Caco-2 (cell line): ENCODE results near the gene ANKS3. TPM values are rescaled to one million over a fixed set of nuclear protein-coding genes. Genes with fewer than 3 reads are reported as not detected.

Experiments
- BruUV-seq: library from RNA; stranded (reverse); fragments of 400-500 nt; replicated peaks from 2 replicates; lab custom pipeline; 2021; lab: Mats Ljungman, UMichigan
- CTCF ChIA-PET: fragments of 300-600 bp; sonication (Branson Sonifier 250); formaldehyde crosslinking; loops from one replicate; lab custom pipeline; 2022; ENCODE audit warnings: antibody characterized with exemption; lab: Charles Lee
- POLR2A ChIA-PET: fragments of 300-600 bp; sonication (Branson Sonifier 250); formaldehyde crosslinking; loops from one replicate; lab custom pipeline; 2022; ENCODE audit warnings: antibody characterized with exemption; lab: Charles Lee
- DNase-seq, 2 experiments: peaks; one replicate each; pipeline versions ENCODE4 v3.0.0 to v3.0.0-alpha.2; 2020 to 2022
- H3K27me3 ChIP-seq: replicated peaks from 2 replicates; pipeline ENCODE4 v1.6.0; 2011; ENCODE audit warnings: low read length; ENCODE audit not compliant: control insufficient read depth, insufficient read depth
- H3K36me3 ChIP-seq: 2 replicates; pipeline ENCODE4 v1.5.1; 2011; ENCODE audit warnings: low read length; ENCODE audit not compliant: control insufficient read depth, insufficient read depth
- H3K4me1 ChIP-seq: fragments of 250-450 bp; sonication (Bioruptor Pico); 2 replicates; pipeline ENCODE4 v1.5.1; 2020; ENCODE audit warnings: mild to moderate bottlenecking
- H3K4me3 ChIP-seq: 2 replicates; pipeline ENCODE4 v1.5.1; 2011; ENCODE audit warnings: low read depth, mild to moderate bottlenecking, control low read depth, low read length
- H3K9me3 ChIP-seq: fragments of 250-450 bp; sonication (Bioruptor Pico); 2 replicates; pipeline ENCODE4 v1.5.1; 2020; ENCODE audit warnings: mild to moderate bottlenecking, moderate library complexity
- H3K27ac Mint-ChIP-seq: one replicate; pipeline ENCODE4 v1.8.0; 2022; ENCODE audit warnings: mixed read lengths; ENCODE audit not compliant: unreplicated experiment
- H3K27me3 Mint-ChIP-seq: one replicate; pipeline ENCODE4 v1.8.0; 2022; ENCODE audit warnings: mixed read lengths; ENCODE audit not compliant: insufficient read depth, unreplicated experiment
- H3K36me3 Mint-ChIP-seq: one replicate; pipeline ENCODE4 v1.8.0; 2022; ENCODE audit warnings: mild to moderate bottlenecking, mixed read lengths; ENCODE audit not compliant: insufficient read depth, unreplicated experiment
- H3K4me1 Mint-ChIP-seq: one replicate; pipeline ENCODE4 v1.8.0; 2022; ENCODE audit warnings: low read depth, mixed read lengths; ENCODE audit not compliant: unreplicated experiment
- H3K4me3 Mint-ChIP-seq: one replicate; pipeline ENCODE4 v1.8.0; 2022; ENCODE audit warnings: mild to moderate bottlenecking, moderate library complexity, mixed read lengths; ENCODE audit not compliant: unreplicated experiment
- H3K9me3 Mint-ChIP-seq: one replicate; pipeline ENCODE4 v1.8.0; 2022; ENCODE audit warnings: mixed read lengths; ENCODE audit not compliant: unreplicated experiment
- intact Hi-C: fragments of 100-400 bp; cut with micrococcal nuclease; formaldehyde crosslinking; loops from one replicate; pipeline ENCODE4 v1.10.0; 2022; ENCODE audit not compliant: unreplicated experiment
- total RNA-seq: library from RNA; stranded (reverse); gene quantifications from 2 replicates; pipeline ENCODE4 v1.2.3, GENCODE V29; 2022
- TF ChIP-seq, protein P1 (sequence below), 2 experiments: fragments of 200-600 bp in 1 of 2; IDR thresholded peaks; 1 replicate in 1 of 2; 2 replicates in 1 of 2; pipeline versions ENCODE4 v1.5.1 to v1.8.0; 2011 to 2022; ENCODE audit warnings: antibody characterized with exemption in 1 of 2, control low read depth in 1 of 2, inconsistent platforms in 1 of 2, low read depth in 1 of 2, low read length in 1 of 2, mild to moderate bottlenecking in 1 of 2, moderate library complexity in 1 of 2; ENCODE audit not compliant: insufficient read depth in 1 of 2, severe bottlenecking in 1 of 2, unreplicated experiment in 1 of 2

ANKS3 gene
- total RNA-seq, 1 experiment from 2014 or later, result 28.1 TPM

DNA sequence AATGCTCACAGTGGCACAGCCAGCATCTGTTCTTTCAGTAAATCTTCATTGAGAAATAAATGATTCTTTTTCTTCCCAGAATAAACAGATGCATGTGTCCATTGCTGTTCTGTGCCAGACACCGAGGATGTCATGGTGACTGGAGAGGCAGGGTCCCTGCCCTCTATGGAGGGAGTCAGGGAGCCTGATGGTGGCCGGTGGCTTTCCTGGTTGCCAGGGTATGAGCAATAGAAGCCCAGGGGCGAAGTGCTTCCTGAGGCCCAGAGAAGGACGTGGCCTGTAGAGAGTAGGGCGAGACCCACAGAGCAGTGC lies 70.7 kb downstream of the ANKS3 start:
- no peaks in the 10 kb centered on the region for H3K27me3 ChIP-seq
- Mint-ChIP-seq H3K27me3 (no peaks in the 10 kb centered on the region), H3K27ac (no peak overlapping the region), H3K4me1 (no peaks in the 10 kb centered on the region), H3K9me3 (no peaks in the 10 kb centered on the region), H3K36me3 (peaks cover 21% of the 10 kb centered on the region), H3K4me3 (no peak overlapping the region)
- POLR2A ChIA-PET, result no interaction called here
- peaks cover 1% of the 10 kb centered on the region; the same call in 1 of the 2 replicates for H3K36me3 ChIP-seq
- H3K4me3 ChIP-seq, result no peak overlapping the region
- CTCF ChIA-PET, result interaction anchor here (0.7 kb wide), 1 partner anchor 127 kb away, joined by 4 read pairs; no protein-coding TSS in a partner anchor
- peaks cover 13% of the 10 kb centered on the region; the same call in 1 of the 2 replicates for H3K4me1 ChIP-seq
- intact Hi-C loops, result no loop called here
- no peaks in the 10 kb centered on the region for H3K9me3 ChIP-seq
- TF ChIP-seq, protein P1, sequence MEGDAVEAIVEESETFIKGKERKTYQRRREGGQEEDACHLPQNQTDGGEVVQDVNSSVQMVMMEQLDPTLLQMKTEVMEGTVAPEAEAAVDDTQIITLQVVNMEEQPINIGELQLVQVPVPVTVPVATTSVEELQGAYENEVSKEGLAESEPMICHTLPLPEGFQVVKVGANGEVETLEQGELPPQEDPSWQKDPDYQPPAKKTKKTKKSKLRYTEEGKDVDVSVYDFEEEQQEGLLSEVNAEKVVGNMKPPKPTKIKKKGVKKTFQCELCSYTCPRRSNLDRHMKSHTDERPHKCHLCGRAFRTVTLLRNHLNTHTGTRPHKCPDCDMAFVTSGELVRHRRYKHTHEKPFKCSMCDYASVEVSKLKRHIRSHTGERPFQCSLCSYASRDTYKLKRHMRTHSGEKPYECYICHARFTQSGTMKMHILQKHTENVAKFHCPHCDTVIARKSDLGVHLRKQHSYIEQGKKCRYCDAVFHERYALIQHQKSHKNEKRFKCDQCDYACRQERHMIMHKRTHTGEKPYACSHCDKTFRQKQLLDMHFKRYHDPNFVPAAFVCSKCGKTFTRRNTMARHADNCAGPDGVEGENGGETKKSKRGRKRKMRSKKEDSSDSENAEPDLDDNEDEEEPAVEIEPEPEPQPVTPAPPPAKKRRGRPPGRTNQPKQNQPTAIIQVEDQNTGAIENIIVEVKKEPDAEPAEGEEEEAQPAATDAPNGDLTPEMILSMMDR (IDR thresholded peaks at IDR 0.05; ENCODE audit: insufficient read depth in 1 of 2, low read depth in 1 of 2, low read length in 1 of 2, severe bottlenecking in 1 of 2, unreplicated experiment in 1 of 2), result no peak
- BruUV-seq, result no TSS peak
- no peak for DNase-seq

GRCh38 chr16:4661661-4662060 lies 72.4 kb downstream of the ANKS3 start:
- TF ChIP-seq, protein P1 (IDR thresholded peaks at IDR 0.05; ENCODE audit: insufficient read depth in 1 of 2, low read depth in 1 of 2, low read length in 1 of 2, severe bottlenecking in 1 of 2, unreplicated experiment in 1 of 2), result no peak
- H3K36me3 Mint-ChIP-seq, result peaks cover 28% of the 10 kb centered on the region
- BruUV-seq, result no TSS peak
- no peaks in the 10 kb centered on the region for H3K4me1 Mint-ChIP-seq
- Histone ChIP-seq H3K9me3 (no peaks in the 10 kb centered on the region), H3K27me3 (no peaks in the 10 kb centered on the region), H3K4me3 (no peak overlapping the region), H3K36me3 (peaks cover 2% of the 10 kb centered on the region; the same call in 1 of the 2 replicates), H3K4me1 (peaks cover 13% of the 10 kb centered on the region; the same call in 1 of the 2 replicates)
- ChIA-PET POLR2A (no interaction called here), CTCF (no interaction called here)
- no peak overlapping the region for H3K4me3 Mint-ChIP-seq
- DNase-seq, result no peak
- no peak overlapping the region for H3K27ac Mint-ChIP-seq
- H3K27me3 Mint-ChIP-seq, result no peaks in the 10 kb centered on the region
- H3K9me3 Mint-ChIP-seq, result no peaks in the 10 kb centered on the region
- intact Hi-C loops, result no loop called here

- CTCF ChIA-PET, result no interaction called here
Observed at GRCh38 chr16:4660454-4661007, 73.5 kb downstream of the ANKS3 start.

More at GRCh38 chr16:4660454-4661007, 73.5 kb downstream of the ANKS3 start:
- H3K27me3 Mint-ChIP-seq, result no peaks in the 10 kb centered on the region
- no peak overlapping the region for H3K4me3 Mint-ChIP-seq
- H3K36me3 Mint-ChIP-seq, result peaks cover 30% of the 10 kb centered on the region
- no peaks in the 10 kb centered on the region for H3K9me3 ChIP-seq
- H3K27me3 ChIP-seq, result no peaks in the 10 kb centered on the region
- POLR2A ChIA-PET, result no interaction called here
- H3K4me3 ChIP-seq, result no peak overlapping the region
- no peaks in the 10 kb centered on the region for H3K9me3 Mint-ChIP-seq
- H3K4me1 Mint-ChIP-seq, result no peaks in the 10 kb centered on the region
- no TSS peak for BruUV-seq
- TF ChIP-seq, protein P1 (IDR thresholded peaks at IDR 0.05; ENCODE audit: insufficient read depth in 1 of 2, low read depth in 1 of 2, low read length in 1 of 2, severe bottlenecking in 1 of 2, unreplicated experiment in 1 of 2), result no peak
- DNase-seq, result no peak
- peaks cover 2% of the 10 kb centered on the region; the same call in 1 of the 2 replicates for H3K36me3 ChIP-seq
- intact Hi-C loops, result no loop called here
- no peak overlapping the region for H3K27ac Mint-ChIP-seq
- peaks cover 13% of the 10 kb centered on the region; the same call in 1 of the 2 replicates for H3K4me1 ChIP-seq
